HG03457 (cell line): ENCODE measurements around the gene MTHFSD.

Experiments
- ATAC-seq: cut with Tn5 transposase; IDR thresholded peaks from one replicate; pipeline ENCODE4 v1.9.1; 2021; ENCODE audit warnings: moderate number of reproducible peaks; ENCODE audit not compliant: unreplicated experiment

The MTHFSD gene

DNA sequence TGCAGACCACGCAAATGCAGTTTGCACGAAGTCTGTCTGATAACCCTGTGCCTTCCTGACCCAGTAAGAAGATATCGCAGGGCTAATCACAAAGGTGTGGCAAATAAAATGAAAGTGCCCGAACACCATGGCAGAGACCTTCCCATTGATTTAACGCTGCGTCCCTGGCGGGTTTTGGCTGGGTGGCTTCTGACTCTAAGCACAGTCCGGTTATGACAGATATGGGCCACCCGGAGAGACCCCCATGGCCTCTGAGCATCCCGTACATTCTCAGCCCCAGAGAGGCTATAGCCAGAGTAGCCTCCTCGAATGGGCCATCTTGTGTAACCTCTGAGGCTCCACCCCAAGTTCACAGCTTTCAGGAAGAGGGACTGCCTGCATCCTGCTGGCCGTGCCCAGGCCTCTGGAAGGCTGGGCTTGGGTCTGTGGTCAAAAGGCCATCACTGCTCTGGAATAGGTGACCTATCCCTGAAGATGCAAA is 17.0 kb upstream of the MTHFSD start:
- no peak for ATAC-seq

DNA sequence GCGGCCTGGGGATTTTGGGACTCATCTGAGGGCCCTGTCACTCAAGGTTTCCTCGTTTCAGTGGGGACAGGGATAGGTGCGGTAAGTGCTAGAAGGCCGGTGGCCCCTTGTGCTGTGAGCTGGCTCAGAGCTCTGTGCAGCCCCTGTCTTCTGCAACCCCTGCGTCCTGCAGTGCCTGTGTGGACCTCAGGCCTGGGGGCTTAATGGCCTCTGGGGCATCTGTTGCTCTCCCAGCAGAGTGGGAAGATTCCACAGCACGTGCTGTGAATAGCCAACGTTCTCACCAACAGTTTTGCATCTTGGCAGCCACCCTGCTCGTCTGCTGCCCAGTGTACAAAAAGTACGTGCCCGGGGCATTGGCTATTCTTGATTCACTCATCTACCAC is 16.5 kb upstream of the MTHFSD start:
- no peak for ATAC-seq

DNA sequence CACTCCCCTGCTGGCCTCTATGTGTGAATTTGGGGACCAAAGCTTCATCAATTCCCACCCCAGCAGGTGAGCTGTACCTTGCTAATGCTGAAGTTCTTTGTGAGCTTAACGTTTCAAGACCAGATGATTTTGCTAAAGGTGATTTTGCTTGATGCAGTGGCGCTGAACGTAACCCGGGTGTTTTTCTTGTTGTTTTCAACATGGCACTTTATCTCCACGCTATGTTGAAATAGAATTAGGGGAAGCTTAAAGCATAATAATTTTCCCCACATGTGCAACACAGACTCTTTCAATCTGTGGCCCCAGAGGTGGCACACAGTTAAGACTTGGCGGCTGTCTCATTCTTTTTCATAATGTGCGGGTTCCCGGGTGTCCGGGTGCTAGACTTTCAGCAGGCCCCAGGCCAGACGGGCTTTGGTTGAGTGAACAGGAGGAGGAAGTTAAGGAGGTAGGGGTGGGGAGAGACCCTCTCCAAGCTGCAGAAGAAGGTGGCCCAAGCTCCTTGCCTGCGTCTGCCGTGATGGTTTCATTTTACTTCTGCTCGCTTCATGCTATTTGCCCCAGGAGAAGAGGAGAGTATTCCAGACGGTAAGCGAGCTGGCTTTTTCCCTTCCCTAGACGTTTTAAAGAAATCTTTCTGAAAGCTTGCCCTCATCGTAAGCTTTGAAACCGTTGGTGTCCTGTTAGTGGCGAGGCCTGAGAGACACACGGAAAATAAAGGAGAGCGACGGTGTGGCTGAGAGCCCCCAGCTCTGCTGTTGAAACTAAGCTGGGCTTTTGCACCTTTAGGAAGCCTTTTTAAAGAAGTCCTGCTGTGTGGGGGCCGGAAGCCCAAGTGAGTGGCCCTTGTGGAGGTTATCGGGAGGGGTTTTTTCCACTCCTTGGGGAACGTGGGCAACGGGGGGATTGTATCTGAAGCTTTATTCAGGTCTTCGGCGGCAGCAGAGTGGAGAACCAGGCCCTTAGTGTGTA is 15.8 kb upstream of the MTHFSD start:
- ATAC-seq: no peak

DNA sequence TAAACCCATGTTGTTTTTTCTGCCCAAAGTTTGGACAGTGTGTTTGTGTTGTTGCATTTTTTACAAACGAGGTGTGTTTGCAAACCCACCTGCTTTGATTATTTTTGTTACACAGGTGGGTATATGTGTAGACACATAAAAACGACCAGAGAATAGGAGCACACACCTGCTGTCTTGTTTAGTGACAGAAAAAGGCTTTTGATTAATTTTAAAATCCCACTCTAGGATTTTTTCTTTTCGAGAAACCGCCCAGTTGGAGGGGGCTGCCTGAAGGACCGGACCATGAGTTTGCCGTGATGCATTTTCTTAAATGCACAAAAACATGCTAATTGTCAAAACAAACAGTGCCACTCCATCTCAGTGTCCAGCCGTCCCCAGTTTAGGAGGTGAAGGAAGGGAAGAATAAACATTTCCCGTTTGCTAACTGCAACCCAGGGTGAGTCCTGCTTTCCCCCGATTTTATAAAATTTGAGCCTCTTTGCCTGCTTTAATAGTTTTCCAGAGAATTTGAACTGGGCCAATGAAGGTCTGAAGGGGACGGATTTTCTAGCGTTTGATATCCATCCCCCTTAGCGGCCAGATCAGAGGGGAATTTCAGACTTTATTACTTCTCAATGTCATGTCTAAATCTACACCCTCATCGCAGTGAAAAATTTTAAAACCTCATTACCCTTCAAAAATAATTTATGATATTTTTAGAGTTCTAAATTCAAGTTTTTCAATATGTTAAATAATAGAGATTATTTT is 14.8 kb upstream of the MTHFSD start:
- ATAC-seq: no peak

DNA sequence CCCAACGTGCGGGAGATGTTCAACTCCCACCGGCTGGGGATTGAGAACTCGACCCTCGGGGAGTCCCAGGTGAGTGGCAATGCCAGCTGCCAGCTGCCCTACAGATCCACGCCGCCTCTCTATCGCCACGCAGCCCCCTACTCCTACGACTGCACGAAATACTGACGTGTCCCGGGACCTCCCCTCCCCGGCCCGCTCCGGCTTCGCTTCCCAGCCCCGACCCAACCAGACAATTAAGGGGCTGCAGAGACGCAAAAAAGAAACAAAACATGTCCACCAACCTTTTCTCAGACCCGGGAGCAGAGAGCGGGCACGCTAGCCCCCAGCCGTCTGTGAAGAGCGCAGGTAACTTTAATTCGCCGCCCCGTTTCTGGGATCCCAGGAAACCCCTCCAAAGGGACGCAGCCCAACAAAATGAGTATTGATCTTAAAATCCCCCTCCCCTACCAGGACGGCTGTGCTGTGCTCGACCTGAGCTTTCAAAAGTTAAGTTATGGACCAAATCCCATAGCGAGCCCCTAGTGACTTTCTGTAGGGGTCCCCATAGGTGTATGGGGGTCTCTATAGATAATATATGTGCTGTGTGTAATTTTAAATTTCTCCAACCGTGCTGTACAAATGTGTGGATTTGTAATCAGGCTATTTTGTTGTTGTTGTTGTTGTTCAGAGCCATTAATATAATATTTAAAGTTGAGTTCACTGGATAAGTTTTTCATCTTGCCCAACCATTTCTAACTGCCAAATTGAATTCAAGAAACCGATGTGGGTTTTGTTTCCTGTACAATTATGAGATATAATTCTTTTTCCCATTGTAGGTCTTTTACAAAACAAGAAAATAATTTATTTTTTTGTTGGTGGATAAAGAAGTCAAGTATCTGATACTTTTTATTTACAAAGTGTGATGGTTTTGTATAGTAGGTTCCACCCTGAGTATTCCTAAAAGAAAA is 13.9 kb upstream of the MTHFSD start:
- ATAC-seq: no peak

DNA sequence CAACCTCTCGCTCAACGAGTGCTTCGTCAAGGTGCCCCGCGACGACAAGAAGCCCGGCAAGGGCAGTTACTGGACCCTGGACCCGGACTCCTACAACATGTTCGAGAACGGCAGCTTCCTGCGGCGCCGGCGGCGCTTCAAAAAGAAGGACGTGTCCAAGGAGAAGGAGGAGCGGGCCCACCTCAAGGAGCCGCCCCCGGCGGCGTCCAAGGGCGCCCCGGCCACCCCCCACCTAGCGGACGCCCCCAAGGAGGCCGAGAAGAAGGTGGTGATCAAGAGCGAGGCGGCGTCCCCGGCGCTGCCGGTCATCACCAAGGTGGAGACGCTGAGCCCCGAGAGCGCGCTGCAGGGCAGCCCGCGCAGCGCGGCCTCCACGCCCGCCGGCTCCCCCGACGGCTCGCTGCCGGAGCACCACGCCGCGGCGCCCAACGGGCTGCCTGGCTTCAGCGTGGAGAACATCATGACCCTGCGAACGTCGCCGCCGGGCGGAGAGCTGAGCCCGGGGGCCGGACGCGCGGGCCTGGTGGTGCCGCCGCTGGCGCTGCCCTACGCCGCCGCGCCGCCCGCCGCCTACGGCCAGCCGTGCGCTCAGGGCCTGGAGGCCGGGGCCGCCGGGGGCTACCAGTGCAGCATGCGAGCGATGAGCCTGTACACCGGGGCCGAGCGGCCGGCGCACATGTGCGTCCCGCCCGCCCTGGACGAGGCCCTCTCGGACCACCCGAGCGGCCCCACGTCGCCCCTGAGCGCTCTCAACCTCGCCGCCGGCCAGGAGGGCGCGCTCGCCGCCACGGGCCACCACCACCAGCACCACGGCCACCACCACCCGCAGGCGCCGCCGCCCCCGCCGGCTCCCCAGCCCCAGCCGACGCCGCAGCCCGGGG is 12.9 kb upstream of the MTHFSD start:
- ATAC-seq: no peak

DNA sequence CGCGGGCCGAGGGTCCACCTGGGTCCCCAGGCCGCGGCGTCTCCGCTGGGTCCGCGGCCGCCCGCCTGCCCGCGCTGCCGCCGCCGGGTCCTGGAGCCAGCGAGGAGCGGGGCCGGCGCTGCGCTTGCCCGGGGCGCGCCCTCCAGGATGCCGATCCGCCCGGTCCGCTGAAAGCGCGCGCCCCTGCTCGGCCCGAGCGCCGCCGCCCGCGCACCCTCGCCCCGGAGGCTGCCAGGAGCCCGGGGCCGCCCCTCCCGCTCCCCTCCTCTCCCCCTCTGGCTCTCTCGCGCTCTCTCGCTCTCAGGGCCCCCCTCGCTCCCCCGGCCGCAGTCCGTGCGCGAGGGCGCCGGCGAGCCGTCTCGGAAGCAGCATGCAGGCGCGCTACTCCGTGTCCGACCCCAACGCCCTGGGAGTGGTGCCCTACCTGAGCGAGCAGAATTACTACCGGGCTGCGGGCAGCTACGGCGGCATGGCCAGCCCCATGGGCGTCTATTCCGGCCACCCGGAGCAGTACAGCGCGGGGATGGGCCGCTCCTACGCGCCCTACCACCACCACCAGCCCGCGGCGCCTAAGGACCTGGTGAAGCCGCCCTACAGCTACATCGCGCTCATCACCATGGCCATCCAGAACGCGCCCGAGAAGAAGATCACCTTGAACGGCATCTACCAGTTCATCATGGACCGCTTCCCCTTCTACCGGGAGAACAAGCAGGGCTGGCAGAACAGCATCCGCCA is 12.1 kb upstream of the MTHFSD start:
- no peak for ATAC-seq

DNA sequence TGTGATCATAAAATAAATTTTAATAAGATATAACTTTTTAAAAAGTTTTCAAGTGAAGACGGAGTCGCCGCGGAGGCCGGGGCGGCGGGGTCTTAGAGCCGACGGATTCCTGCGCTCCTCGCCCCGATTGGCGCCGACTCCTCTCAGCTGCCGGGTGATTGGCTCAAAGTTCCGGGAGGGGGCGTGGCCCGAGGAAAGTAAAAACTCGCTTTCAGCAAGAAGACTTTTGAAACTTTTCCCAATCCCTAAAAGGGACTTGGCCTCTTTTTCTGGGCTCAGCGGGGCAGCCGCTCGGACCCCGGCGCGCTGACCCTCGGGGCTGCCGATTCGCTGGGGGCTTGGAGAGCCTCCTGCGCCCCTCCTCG is 11.5 kb upstream of the MTHFSD start, which contains the start of gene FOXC2:
FOXC2 (plus strand) TSS at position 229 of the 365 bp plus-strand sequence. CDS start 507 bp downstream, outside the sequence.
- no peak for ATAC-seq

DNA sequence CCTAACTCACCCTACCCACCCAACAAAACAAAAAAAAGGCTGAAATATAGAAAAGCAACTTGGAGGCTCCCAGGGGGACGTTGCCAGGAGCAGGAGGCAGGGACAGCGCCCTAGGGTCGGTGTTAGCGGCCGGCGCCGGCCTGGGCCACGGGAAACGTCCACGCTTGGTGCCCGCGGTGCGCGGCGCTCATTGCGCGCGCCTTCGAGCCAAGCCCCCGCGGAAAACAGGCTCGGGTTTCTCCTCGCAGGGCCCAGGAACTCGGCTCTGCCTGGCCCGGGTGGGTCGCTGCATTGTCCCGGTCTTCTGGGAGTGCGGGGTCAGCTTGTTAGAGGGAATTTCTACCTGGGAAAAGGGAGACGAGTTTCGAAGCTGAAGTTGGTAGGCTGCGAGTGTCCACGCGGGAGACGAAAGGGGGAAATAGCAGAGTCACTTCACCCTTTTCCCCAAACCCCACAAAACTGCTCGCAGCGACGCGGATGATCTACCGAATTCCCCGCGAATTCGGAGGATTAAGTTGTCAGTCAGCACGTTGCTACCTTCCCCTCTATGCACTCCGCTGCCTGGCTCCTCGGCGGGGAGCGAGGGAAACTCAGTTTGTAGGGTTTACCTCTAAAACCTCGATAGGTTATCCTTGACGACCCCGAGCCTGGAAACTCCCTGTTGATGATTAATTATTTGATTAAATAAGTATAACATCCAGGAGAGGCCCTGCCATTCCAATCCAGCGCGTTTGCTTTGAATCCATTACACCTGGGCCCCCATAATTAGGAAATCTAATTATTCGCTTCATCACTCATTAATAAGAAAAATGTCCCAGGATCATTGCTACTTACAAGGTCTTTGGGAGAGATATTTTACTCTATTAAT is 10.8 kb upstream of the MTHFSD start:
- no peak for ATAC-seq

DNA sequence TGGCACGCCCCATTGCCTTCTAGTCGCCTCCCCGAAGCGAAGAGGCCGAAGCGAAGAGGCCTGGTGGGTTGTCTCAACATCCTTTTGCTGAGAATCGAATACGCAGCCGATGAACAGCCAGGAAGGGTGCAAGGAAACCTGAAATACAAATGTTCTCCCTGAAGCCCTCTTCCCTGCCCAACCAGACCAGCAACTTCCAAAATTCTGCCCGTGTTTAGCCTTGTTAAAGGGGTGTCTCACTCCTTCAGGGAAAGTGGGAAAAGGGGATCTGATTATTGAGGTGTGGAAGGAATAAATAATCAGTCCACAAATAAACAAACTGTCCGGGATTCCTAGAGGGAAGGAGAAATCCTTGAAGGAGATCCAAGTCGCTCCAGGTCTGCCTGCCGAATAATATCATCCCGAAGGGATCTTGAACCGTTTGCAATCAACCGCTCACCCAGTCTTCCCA is 10.2 kb upstream of the MTHFSD start:
- ATAC-seq: no peak

DNA sequence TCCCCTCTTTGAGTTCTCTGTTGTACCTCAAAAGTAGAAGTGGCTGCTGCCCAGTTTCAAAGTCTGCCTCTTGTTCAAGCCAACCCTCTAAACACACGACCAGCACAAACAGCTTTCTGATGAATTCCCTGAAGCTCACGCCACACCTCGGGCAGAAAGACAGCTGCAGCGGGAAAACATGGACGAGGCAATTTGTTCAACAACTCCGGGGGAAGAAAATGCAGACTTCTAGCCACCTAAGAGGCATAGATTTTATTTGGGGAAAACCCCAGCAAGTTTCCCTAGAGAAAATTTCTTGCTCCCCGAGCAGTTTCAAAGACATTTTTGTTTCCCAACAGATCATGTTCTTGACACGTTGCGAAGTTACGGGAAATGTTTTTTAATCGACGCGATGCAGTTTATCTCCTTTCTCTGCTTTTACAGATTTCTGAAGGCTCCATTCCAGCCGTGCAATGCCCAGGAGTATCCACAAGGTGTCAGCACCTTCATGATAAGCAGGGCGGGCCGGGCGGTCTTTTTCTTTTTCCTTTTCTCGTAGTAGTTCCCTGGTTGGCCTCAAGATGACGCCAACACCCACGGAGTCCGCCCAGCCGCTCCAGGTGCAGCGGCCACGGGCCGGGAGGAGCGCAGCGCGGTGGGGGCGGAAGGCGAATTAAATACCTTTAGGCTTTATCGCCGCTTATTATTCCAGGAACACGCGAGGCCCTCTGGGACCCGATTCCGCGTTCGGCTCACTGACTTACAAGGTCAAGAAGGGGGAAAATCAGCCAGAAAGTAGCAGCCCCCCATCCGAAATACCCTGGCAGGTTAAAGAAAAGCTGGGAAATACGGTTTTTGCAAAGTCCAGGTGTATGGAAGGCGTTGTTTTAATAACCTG is 8.7 kb upstream of the MTHFSD start:
- no peak for ATAC-seq

DNA sequence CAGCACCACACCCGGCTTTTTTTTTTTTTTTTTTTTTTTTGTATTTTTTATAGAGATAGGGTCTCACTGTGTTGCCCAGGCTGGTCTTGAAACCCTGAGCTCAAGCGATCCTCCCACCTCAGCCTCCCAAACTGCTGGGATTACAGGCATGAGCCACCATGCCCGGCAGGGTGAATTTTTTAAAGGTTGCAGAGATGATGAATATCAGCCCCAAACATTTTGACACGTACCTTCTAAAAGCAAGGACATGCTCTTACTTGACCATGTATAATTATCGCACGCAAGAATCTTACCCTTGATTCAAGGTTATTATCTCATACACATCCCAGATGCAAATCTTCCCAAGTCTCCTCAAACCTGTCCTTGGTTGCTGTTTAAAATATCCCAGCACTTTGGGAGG is 7.3 kb upstream of the MTHFSD start:
- no peak for ATAC-seq

DNA sequence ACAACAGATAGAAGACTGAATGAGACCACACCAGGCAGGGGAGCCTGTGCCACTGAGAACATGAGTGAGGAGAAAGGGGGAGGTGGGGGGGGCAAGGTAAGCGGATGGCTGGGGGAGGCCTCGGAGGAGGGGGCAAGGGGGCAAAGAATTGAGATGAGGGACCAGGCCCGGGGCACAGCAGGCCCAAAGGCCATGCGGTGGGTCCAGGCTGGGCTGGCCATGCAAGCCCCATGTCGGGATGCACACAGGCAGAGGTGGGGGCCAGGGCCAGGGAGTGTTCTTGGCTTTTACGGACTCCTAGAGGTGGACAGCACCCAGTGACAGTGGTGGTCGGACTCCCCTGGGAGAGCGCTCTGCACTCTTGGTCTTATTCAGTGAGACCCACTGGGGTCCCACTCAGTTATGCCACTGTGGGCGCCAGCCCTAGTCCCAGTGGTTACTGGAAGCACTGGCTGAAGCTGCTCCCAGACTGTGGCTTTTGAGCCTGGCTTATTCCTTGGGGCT is 4.8 kb upstream of the MTHFSD start:
- no peak for ATAC-seq

DNA sequence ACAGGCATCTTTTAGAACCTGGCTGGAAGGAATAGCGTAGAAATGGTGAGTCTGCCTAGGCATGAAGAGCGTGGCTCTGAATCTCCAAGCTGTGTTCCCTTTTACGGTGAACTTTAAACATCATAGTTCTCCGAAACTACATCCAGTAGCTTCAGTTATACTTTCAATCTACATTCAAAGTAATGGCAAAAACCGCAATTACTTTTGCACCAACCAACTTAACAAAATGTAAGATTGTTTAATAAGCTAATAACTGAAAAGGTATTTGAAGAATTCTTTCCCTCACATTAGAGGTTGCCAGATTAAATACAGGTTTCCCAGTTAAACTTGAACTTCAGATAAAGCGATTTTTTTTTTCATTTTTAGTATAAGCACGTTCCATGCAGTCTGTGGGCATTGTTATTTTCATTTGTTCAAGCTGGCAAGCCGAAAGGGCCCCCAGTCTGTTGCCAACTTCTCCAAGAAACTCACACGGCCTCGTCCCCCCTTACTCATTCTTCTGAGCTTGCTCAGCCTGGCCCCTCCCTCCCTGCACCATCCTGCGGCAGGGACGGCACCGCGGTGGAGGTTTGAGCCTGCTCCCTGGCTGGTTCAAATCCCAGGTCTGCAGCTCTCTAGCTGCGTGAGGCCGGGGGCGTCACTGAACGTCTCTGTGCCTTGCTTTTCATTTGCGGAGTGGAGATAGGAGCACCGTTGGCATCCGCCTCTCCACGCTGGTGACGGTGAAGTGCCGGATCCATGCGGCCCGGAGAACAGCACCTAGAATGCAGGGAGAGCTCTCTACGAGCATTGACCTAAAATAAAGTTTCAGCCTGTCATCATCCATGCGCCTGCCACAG is 3.5 kb upstream of the MTHFSD start:
- no peak for ATAC-seq

DNA sequence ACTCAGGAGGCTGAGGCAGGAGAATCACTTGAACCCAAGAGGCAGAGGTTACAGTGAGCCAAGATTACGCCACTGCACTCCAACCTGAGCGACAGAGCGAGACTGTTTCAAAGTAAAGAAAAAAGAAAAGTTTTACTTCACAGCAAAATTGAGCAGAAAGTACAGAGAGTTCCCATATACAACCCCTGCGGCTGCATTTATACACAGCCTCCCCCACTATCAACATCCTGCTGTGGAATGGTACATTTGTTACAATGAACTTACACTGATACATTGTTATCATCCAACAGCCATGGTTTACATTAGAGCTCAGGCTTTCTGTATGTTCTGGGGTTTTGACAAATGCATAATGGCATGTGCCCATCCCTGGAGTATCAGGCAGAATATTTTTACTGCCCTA is 2.6 kb upstream of the MTHFSD start:
- no peak for ATAC-seq

DNA sequence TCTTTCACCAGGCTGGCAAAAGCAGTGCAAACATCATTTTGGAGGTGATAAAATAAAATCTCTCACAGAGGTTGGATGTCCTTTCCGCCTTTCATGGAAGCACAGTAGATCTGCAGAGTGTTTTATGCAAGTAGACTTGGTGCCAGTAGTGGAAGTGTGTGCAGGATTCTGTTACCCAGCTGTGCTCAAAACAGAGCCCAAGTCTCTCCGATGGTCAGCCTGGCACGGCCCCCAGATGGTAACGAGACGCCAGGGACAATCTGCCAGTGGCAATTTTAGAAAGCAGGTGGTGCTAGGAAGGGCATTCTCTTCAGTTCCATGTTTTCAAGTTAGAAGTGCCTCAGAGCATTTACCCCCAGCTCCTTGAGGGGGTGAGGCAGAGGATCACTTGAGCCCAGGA is 1.5 kb upstream of the MTHFSD start:
- ATAC-seq: no peak
